ENCODE results near the gene KXD1.

The KXD1 gene

GRCh38 chr19:18543814-18544475, 13.7 kb upstream of the KXD1 start:
- Mint-ChIP-seq H3K9me3 (no peaks in the 10 kb centered on the region), H3K4me3 (peak overlapping the region; percentile 88), H3K27me3 (no peaks in the 10 kb centered on the region), H3K4me1 (ENCODE audit: low read depth) (peaks cover 34% of the 10 kb centered on the region), H3K36me3 (ENCODE audit: low read depth) (peaks cover 7% of the 10 kb centered on the region), H3K27ac (peak overlapping the region; percentile 93)

- Mint-ChIP-seq H3K36me3 (ENCODE audit: low read depth) (no peaks in the 10 kb centered on the region), H3K27ac (no peak overlapping the region), H3K4me3 (no peak overlapping the region), H3K4me1 (ENCODE audit: low read depth) (no peaks in the 10 kb centered on the region), H3K27me3 (no peaks in the 10 kb centered on the region), H3K9me3 (no peaks in the 10 kb centered on the region)
Observed at GRCh38 chr19:18551631-18552030, 6.0 kb upstream of the KXD1 start.

DNA sequence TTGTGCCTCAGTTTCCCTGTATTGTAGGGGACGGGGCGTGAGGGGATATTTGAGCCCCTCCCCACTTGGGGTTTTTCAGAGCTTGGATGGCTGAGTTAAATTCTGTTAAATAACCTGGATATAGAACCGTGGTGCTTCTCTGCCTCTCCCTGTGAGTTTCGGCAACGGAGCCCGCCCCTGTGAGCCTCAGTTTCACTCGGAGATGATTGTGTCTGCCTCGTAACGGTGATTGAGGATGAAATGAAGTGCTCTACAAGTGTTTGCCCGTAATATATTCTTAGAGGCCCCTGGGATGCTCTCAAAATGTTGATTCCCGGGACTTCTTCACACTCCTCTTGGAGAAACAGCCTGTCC, 509 bp downstream of the KXD1 start:
- Mint-ChIP-seq H3K36me3 (ENCODE audit: low read depth) (peaks cover 16% of the 10 kb centered on the region), H3K9me3 (no peaks in the 10 kb centered on the region), H3K4me1 (ENCODE audit: low read depth) (peaks cover 29% of the 10 kb centered on the region)

DNA sequence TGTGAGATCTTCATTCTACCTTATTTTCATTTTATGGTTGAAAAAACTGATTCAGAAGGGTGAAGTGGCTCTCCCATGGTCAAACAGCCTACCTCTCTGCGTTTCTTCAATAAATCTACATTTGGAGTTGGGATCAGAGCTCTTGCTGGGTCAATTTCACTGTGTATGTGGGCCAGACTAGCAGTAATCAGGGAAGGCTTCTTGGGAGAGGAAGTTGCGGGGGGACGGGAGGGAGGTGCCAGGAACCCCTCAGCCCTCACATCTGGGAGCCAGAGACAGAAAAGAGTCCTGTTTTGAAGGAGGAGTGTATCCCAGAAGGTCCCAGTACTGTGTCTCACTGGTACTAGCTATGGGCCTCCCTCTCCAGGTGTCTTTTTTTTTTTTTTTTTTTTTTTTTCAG, 934 bp downstream of the KXD1 start:
- Mint-ChIP-seq H3K27me3 (no peaks in the 10 kb centered on the region), H3K9me3 (no peaks in the 10 kb centered on the region), H3K4me1 (ENCODE audit: low read depth) (peaks cover 29% of the 10 kb centered on the region), H3K4me3 (peak overlapping the region; percentile 88), H3K36me3 (ENCODE audit: low read depth) (peaks cover 18% of the 10 kb centered on the region), H3K27ac (peak overlapping the region; percentile 95)

More for the DNA sequence above, 509 bp downstream of the KXD1 start:
- H3K27ac Mint-ChIP-seq, result peak overlapping the region; percentile 95
- peak overlapping the region; percentile 88 for H3K4me3 Mint-ChIP-seq
- no peaks in the 10 kb centered on the region for H3K27me3 Mint-ChIP-seq

DNA sequence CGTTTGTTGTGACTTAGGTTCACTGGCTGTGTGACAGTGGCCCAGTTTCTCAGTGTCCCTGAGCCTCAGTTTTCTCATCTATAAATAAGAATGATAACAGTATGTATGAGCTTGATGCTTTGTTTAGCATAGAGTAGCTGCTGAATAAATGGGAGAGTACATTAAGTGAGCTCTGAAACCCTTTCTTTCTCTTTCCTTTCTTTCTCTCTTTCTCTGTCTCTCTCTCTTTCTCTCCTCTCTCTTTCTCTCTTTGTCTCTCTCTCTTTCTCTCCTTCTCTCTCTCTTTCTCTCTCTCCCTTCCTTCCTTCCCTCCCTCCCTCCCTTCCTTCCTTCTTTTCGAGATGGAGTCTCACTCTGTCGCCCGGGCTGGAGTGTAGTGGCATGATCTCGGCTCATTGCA, 2.0 kb downstream of the KXD1 start:
- H3K27me3 Mint-ChIP-seq, result no peaks in the 10 kb centered on the region
- peak overlapping the region; percentile 88 for H3K4me3 Mint-ChIP-seq
- H3K27ac Mint-ChIP-seq, result peak overlapping the region; percentile 95
- peaks cover 29% of the 10 kb centered on the region for H3K4me1 Mint-ChIP-seq (ENCODE audit: low read depth)
- peaks cover 27% of the 10 kb centered on the region for H3K36me3 Mint-ChIP-seq (ENCODE audit: low read depth)
- no peaks in the 10 kb centered on the region for H3K9me3 Mint-ChIP-seq

- no peaks in the 10 kb centered on the region for H3K9me3 Mint-ChIP-seq
- no peaks in the 10 kb centered on the region for H3K27me3 Mint-ChIP-seq
- H3K4me1 Mint-ChIP-seq (ENCODE audit: low read depth), result peaks cover 29% of the 10 kb centered on the region
- H3K36me3 Mint-ChIP-seq (ENCODE audit: low read depth), result peaks cover 37% of the 10 kb centered on the region
- no peak overlapping the region for H3K27ac Mint-ChIP-seq
- H3K4me3 Mint-ChIP-seq, result no peak overlapping the region
Observed at GRCh38 chr19:18562086-18562485, 4.4 kb downstream of the KXD1 start.

DNA sequence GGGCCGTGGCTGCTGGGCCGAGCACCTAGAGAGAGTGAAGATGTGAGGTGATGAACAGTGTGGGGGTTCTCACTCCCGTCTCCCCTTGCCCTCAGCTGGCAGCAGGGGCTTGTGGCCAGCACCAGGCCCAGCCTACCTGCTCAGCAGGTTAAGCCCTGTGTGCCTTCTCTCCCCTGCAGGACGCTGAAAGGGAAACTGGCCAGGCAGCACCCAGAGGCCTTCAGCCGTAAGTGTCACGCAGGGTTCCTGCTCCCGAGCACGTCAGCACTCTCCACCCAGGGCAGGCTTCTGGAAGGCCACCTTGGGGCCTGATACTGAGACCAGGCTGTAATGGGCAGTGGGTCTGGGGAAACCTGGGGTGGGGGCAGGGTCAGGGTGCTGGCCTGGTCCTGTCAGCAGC, 9.3 kb downstream of the KXD1 start:
- H3K27me3 Mint-ChIP-seq, result no peaks in the 10 kb centered on the region
- H3K4me3 Mint-ChIP-seq, result no peak overlapping the region
- no peaks in the 10 kb centered on the region for H3K9me3 Mint-ChIP-seq
- no peak overlapping the region for H3K27ac Mint-ChIP-seq
- H3K36me3 Mint-ChIP-seq (ENCODE audit: low read depth), result peaks cover 54% of the 10 kb centered on the region
- H3K4me1 Mint-ChIP-seq (ENCODE audit: low read depth), result peaks cover 5% of the 10 kb centered on the region

DNA sequence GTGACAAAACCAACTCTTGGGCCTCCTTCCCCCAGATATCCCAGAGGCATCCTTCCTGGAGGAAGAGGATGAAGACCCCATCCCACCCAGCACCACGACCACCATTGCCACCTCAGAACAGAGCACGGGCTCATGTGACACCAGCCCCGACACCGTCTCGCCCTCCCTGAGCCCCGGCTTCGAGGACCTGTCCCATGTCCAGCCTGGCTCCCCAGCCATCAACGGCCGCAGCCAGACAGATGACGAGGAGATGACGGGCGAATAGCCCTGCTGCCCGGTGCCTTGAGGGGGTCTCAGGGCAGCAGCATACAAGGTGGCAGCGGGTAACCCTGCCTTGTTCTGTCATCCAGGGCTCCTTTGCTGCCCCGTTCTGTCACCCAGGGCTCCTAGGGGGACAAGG, 10.7 kb downstream of the KXD1 start:
- H3K27ac Mint-ChIP-seq, result no peak overlapping the region
- no peaks in the 10 kb centered on the region for H3K27me3 Mint-ChIP-seq

GRCh38 chr19:18571564-18572344, 14.1 kb downstream of the KXD1 start, which contains the start of gene UBA52:
TSS of gene UBA52 (plus strand) at chr19:18571857. CDS start at chr19:18573301, 1,444 bp downstream.
- Mint-ChIP-seq H3K27ac (peak within 1 kb of the TSS; percentile 98), H3K36me3 (ENCODE audit: low read depth) (peaks cover 75% of the 10 kb centered on the region), H3K4me1 (ENCODE audit: low read depth) (peaks cover 40% of the 10 kb centered on the region), H3K9me3 (no peaks in the 10 kb centered on the region), H3K27me3 (no peaks in the 10 kb centered on the region), H3K4me3 (peak within 1 kb of the TSS; percentile 99)

More for the DNA sequence above, 10.7 kb downstream of the KXD1 start:
- H3K9me3 Mint-ChIP-seq, result no peaks in the 10 kb centered on the region
- H3K4me1 Mint-ChIP-seq (ENCODE audit: low read depth), result peaks cover 15% of the 10 kb centered on the region
- H3K4me3 Mint-ChIP-seq, result no peak overlapping the region
- peaks cover 62% of the 10 kb centered on the region for H3K36me3 Mint-ChIP-seq (ENCODE audit: low read depth)

GRCh38 chr19:18574691-18575291, 17.1 kb downstream of the KXD1 start:
- Mint-ChIP-seq H3K4me1 (ENCODE audit: low read depth) (peaks cover 40% of the 10 kb centered on the region), H3K36me3 (ENCODE audit: low read depth) (peaks cover 69% of the 10 kb centered on the region), H3K4me3 (peak overlapping the region; percentile 55), H3K27me3 (no peaks in the 10 kb centered on the region), H3K27ac (peak overlapping the region; percentile 61), H3K9me3 (no peaks in the 10 kb centered on the region)

GRCh38 chr19:18576383-18576782, 18.7 kb downstream of the KXD1 start:
- peaks cover 36% of the 10 kb centered on the region for H3K4me1 Mint-ChIP-seq (ENCODE audit: low read depth)
- no peak overlapping the region for H3K27ac Mint-ChIP-seq
- H3K4me3 Mint-ChIP-seq, result no peak overlapping the region
- no peaks in the 10 kb centered on the region for H3K27me3 Mint-ChIP-seq
- peaks cover 64% of the 10 kb centered on the region for H3K36me3 Mint-ChIP-seq (ENCODE audit: low read depth)
- no peaks in the 10 kb centered on the region for H3K9me3 Mint-ChIP-seq

DNA sequence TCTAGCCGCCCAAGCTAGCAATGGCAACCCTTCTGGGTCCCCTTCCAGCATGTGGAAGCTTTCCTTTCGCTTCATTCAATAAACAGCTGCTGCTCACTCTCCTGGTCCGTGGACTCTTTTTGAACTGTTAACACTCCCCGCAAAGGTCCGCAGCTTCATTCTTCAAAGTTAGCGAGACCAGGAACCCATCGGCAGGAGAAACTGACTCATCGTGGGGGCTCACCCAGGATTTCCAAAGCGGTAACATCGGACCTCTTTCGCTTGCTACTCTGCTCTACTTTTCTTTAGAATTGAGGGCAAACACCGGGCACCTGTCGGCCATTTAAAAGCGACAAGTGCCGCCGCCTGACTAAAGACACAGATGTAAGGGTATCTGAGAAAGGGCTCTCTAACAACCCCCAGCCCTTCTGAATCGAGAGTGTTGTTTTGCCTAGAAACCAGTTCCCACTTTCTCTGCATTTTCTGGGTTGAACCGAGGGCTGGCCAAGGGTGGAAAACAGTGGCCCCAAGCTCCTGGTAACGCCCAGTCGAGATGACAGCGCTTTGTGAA, 19.8 kb downstream of the KXD1 start:
- Mint-ChIP-seq H3K9me3 (no peaks in the 10 kb centered on the region), H3K4me1 (ENCODE audit: low read depth) (peaks cover 33% of the 10 kb centered on the region), H3K4me3 (no peak overlapping the region), H3K36me3 (ENCODE audit: low read depth) (peaks cover 54% of the 10 kb centered on the region), H3K27me3 (no peaks in the 10 kb centered on the region), H3K27ac (no peak overlapping the region)

DNA sequence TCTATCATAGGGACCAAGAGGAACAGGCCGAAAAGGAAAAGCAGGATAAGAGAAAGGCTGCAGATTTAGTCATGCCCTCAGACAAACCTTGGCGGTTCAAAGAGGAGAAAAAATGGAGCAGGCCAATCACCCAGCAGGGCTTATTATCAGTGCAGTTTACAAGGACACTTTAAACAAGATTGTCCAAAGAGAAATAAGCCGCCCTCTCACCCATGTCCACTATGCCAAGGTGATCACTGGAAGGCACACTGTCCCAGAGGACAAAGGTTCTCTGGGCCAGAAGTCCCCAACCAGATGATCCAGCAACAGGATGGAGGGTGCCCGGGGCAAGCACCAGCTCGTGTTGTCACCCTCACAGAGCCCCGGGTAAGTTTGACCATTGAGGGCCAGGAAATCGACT, 22.6 kb downstream of the KXD1 start:
- Mint-ChIP-seq H3K9me3 (no peaks in the 10 kb centered on the region), H3K4me3 (no peak overlapping the region), H3K4me1 (ENCODE audit: low read depth) (peaks cover 10% of the 10 kb centered on the region), H3K27ac (no peak overlapping the region), H3K27me3 (no peaks in the 10 kb centered on the region), H3K36me3 (ENCODE audit: low read depth) (peaks cover 28% of the 10 kb centered on the region)

DNA sequence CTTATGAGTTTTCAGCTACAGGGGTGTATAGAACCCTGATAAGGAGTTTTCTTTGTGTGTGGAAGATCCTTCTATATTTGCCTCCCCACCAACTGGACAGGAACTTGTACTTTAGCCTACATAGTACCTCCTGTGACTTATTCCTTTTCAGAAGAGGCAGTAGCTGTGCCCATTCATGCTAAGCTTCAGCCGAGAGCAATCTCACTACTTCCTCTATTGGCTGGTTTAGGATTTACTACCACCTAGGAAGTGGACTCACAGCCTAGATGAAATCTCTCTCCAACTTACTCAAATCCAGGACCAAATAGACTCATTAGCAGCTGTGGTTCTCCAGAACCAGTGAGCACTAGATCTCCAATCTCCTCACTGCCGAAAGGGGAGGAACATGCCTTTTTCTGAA, 28.6 kb downstream of the KXD1 start:
- H3K27me3 Mint-ChIP-seq, result no peaks in the 10 kb centered on the region
- H3K4me3 Mint-ChIP-seq, result no peak overlapping the region
- H3K27ac Mint-ChIP-seq, result no peak overlapping the region
- H3K36me3 Mint-ChIP-seq (ENCODE audit: low read depth), result peaks cover 14% of the 10 kb centered on the region
- peaks cover 38% of the 10 kb centered on the region for H3K4me1 Mint-ChIP-seq (ENCODE audit: low read depth)
- no peaks in the 10 kb centered on the region for H3K9me3 Mint-ChIP-seq

DNA sequence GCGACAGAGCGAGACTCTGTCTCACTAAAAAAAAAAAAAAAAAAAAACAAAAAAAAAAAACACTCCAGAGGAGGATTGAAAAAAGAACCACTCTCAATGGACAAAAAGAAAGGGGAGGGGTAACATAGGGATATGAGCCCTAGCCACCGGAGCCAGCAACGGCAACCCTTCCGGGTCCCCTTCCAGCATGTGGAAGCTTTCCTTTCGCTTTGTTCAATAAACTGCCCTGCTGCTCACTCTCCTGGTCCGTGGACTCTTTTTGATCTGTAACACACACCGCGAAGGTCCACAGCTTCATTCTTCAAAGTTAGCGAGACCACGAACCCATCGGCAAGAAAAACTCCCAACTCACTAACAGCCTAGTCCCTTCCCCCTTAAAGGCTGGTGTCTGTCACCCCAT, 29.9 kb downstream of the KXD1 start:
- Mint-ChIP-seq H3K36me3 (ENCODE audit: low read depth) (peaks cover 21% of the 10 kb centered on the region), H3K27ac (no peak overlapping the region), H3K4me1 (ENCODE audit: low read depth) (peaks cover 38% of the 10 kb centered on the region), H3K9me3 (no peaks in the 10 kb centered on the region), H3K27me3 (no peaks in the 10 kb centered on the region), H3K4me3 (peak overlapping the region; percentile 93)
